Erythroblast (primary cell): Measurements from ENCODE around the gene PSMA5.

Source experiments
- GATA1 ChIP-seq: IDR thresholded peaks from 2 replicates; pipeline ENCODE4 v1.6.1; 2011; ENCODE audit warnings: low read depth, mild to moderate bottlenecking, control low read depth, low read length, moderate library complexity
- POLR2A ChIP-seq: IDR thresholded peaks from 2 replicates; pipeline ENCODE4 v1.6.1; 2011; ENCODE audit warnings: mild to moderate bottlenecking, low read length

DNA sequence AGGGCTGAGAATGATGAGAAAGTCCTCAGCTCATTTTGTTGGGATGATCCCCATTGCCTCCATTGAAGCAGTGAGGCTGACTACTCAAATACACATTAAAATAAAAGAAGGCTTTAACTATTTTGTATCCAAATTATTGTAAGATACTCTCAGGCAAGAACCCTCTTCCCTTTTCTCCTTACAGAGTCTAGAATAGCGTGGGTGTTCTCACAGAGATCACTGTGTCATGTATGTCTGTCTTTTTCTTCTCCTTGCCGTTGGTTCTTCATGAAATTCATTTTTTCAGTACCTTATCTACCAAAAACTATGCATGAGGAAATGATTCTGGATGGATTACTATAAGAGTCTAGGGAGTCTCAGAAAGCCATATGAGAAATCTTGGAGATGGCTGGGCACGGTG, 58.6 kb downstream of the PSMA5 start:
- no peak for TF ChIP-seq POLR2A
- no peak for TF ChIP-seq GATA1
